AG09319 (cell line): Measurements from ENCODE around the gene SPHK2.

Experiments used
- DNase-seq: peaks from one replicate; pipeline ENCODE4 v3.0.0-alpha.2; 2010; ENCODE audit warnings: low read depth; ENCODE audit errors: extremely low read depth
- TF ChIP-seq, protein P1 (sequence below): IDR thresholded peaks from 2 replicates; pipeline ENCODE4 v1.5.1; 2011; ENCODE audit warnings: low read depth, mild to moderate bottlenecking, inconsistent platforms, low read length, moderate library complexity

SPHK2 gene

DNA sequence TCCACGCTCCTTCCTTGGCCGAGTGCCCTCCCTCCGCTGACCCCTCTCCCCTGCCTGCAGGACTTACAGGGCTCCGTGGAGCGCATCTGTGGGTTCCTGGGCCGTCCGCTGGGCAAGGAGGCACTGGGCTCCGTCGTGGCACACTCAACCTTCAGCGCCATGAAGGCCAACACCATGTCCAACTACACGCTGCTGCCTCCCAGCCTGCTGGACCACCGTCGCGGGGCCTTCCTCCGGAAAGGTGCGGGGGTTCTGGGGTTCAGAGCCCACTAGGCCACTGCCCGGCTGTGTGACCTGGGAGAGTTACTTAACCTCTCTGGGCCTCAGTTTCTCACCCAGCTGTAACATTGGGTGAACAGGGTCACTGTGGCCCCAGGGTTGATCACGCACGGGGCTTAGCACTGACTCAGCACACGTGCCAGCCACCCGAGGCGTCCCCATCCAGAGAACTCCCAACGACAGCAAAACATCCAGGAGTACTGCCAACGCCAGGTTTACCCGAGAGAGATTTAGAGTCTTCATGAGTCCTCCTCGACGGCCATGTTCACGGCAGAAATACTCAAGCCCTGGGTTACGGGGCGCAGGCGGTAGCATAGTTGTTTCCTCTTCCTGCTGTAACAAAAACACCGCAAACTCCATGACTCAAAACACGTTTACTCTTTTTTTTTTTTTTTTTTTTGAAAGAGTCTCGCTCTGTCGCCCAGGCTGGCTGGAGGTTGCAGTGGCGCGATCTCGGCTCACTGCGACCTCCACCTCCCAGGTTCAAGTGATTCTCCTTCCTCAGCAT, 22.4 kb upstream of the SPHK2 start:
- no peak for DNase-seq
- TF ChIP-seq, protein P1, sequence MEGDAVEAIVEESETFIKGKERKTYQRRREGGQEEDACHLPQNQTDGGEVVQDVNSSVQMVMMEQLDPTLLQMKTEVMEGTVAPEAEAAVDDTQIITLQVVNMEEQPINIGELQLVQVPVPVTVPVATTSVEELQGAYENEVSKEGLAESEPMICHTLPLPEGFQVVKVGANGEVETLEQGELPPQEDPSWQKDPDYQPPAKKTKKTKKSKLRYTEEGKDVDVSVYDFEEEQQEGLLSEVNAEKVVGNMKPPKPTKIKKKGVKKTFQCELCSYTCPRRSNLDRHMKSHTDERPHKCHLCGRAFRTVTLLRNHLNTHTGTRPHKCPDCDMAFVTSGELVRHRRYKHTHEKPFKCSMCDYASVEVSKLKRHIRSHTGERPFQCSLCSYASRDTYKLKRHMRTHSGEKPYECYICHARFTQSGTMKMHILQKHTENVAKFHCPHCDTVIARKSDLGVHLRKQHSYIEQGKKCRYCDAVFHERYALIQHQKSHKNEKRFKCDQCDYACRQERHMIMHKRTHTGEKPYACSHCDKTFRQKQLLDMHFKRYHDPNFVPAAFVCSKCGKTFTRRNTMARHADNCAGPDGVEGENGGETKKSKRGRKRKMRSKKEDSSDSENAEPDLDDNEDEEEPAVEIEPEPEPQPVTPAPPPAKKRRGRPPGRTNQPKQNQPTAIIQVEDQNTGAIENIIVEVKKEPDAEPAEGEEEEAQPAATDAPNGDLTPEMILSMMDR: no peak

DNA sequence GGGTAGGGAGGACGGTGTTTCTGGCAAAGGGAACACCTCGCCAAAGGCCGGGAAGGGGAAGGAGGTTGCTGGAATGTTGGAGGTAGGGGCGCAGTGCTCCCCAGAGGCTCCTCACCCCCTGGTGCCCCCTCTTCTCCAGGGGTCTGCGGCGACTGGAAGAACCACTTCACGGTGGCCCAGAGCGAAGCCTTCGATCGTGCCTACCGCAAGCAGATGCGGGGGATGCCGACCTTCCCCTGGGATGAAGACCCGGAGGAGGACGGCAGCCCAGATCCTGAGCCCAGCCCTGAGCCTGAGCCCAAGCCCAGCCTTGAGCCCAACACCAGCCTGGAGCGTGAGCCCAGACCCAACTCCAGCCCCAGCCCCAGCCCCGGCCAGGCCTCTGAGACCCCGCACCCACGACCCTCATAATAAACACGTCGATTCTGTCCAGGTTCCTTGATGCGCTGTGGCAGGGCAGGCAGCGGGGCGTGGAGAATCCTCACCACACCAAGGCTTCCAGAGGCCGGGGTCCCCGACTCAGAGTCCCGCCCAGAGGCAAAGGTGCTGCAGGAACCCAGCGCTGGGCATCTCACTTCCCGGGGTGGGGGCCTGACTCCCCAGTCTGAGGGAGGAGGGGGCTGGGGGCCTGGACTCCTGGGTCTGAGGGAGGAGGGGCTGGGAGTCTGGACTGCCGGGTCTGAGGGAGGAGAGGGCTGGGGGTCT, 20.2 kb upstream of the SPHK2 start:
- no peak for DNase-seq
- TF ChIP-seq, protein P1: no peak

DNA sequence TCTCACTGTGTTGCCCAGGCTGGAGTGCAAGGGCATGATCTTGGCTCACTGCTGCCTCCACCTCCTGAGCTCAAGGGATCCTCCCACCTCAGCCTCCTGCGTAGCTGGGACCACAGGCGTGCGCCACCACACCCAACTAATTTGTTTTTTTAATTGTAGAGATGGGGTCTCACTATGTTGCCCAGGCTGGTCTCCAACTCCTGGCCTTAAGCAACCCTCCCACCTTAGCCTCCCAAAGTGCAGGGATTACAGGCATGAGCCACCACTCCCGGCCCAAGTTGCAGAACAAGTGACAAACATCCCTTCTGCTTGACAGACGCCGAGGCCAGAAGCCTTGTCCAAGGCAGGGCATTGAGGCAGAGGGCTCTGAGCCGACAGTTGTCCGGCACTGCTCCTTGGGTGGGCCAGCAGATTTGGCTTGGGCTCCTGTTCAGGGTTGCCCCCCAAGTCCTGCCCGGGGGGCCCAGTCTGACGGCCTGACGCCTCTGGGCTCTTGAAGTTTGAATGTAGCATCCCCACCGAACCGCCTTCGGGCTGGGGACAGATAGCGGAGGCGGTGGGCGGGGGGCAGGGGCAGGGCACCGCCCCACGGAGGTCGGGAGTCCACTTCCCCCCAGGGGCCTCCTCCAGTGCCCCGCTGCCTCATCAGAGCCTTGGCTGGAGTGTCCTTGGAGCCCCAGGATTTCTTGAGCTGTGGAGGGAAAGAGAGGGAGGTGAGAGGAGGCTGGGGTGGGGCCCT, 18.5 kb upstream of the SPHK2 start:
- TF ChIP-seq, protein P1: no peak
- DNase-seq: no peak

- TF ChIP-seq, protein P1: no peak
- no peak for DNase-seq
Measured at GRCh38 chr19:48603001-48603400, 16.3 kb upstream of the SPHK2 start.

DNA sequence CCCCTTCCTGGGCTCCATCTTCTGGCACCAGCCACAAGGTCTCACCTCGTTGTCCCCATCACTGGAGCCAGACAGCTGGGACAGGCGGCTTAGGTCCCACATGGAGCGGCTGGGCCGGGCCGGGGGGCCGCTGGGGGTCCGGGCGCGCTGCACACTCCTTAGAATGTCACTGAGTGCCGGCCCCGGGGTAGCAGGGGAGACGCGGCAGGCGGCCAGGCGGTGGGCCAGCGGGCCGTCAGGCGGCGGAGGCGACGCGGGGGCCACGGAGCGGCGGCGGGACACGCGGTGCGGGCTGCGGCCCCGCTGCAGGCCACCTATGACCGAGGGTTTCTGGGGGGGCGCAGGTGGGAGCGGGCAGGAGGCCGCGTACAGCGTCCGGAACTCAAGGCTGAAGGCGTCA, 15.9 kb upstream of the SPHK2 start:
- DNase-seq: no peak
- TF ChIP-seq, protein P1: no peak

GRCh38 chr19:48603850-48604249, 15.5 kb upstream of the SPHK2 start:
- DNase-seq: no peak

More at GRCh38 chr19:48603850-48604249, 15.5 kb upstream of the SPHK2 start:
- TF ChIP-seq, protein P1: no peak
